Spinal cord (tissue), 10 donors: ENCODE data around the gene GSTT2B. TPM values are rescaled to one million over a fixed set of nuclear protein-coding genes. Genes with fewer than 3 reads are reported as not detected.
"Not testable (repeated sequence)": the region's sequence is repeated elsewhere in the genome, so short reads cannot be mapped to it uniquely, and the experiment has no call there.

Experiments used
- DNase-seq, 6 donors: peaks; one replicate each; pipeline versions ENCODE4 v3.0.0 to v3.0.0-alpha.2; 2013 to 2015; ENCODE audit warnings: low spot score in 6 of 6, low read depth in 4 of 6
- H3K27ac ChIP-seq: one replicate; pipeline ENCODE4 v1.5.1; 2013; ENCODE audit warnings: low read depth, low read length, control low read depth
- H3K27me3 ChIP-seq: one replicate; pipeline ENCODE4 v1.6.1; 2013; ENCODE audit warnings: low read length; ENCODE audit not compliant: control insufficient read depth, insufficient read depth
- H3K36me3 ChIP-seq: one replicate; pipeline ENCODE4 v1.6.1; 2013; ENCODE audit warnings: low read length; ENCODE audit not compliant: control insufficient read depth, insufficient read depth
- H3K4me1 ChIP-seq: one replicate; pipeline ENCODE4 v1.6.1; 2013; ENCODE audit warnings: low read length; ENCODE audit not compliant: control insufficient read depth, insufficient read depth
- H3K4me3 ChIP-seq: one replicate; pipeline ENCODE4 v1.5.1; 2013; ENCODE audit warnings: low read depth, low read length, control low read depth
- H3K9me3 ChIP-seq: one replicate; pipeline ENCODE4 v1.6.1; 2013; ENCODE audit warnings: low read length; ENCODE audit not compliant: control insufficient read depth, insufficient read depth
- WGBS: methylation state at CpG from one replicate; pipeline ENCODE4 v1.1.5; 2013; ENCODE audit warnings: missing lambda C conversion rate; ENCODE audit not compliant: insufficient coverage; 5-methylcytosine and 5-hydroxymethylcytosine counted together
- polyA plus RNA-seq, 2 donors: library from polyadenylated mRNA; unstranded; fragments of 120-200 nt; gene quantifications; one replicate each; pipeline ENCODE4 v1.2.1, GENCODE V29; 2013; ENCODE audit not compliant: insufficient read length in 2 of 2
- total RNA-seq, 2 donors: library from RNA; depleted of rRNA in 1 of 2; stranded (reverse); fragments of 120-200 nt in 1 of 2; fragments of >200 nt in 1 of 2; gene quantifications; one replicate each; pipeline versions ENCODE4 v1.2.3 to v1.2.4, GENCODE V29; 2013 to 2014
- donor health status: healthy.

GSTT2B gene
- total and polyA plus RNA-seq, 4 donors, result 1.1 to 10.2 (median 7.0) TPM

DNA sequence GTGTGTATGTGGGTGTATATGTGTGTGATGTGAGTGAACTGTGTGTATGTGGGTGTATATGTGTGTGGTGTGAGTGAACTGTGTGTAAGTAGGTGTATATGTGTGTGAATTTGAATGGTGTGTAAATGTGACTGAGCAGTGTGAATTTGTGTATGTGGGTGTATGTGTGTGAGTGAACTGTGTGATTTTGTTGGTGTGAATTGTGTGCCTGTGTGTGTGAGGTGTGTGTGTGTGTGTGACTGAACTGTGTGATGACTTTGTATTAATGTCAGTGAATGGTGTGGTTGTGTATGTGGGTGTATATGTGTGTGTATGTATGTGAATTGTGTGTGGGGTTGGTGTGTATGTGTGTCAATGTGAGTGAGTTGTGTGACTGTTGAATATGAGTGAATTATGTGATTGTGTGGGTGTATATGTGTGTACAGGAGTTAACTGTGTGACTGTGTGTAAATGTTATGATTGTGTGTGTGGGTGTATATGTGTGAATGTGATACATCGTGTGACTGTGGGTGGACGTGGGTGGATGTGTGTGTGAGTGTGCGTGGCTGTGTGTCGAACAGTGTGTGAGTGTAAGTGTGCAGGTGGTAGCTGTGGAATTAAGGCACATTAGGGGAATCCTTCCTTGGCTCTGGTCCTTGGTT, 25.7 kb upstream of the GSTT2B start:
- not testable (repeated sequence) for H3K9me3 ChIP-seq, H3K4me1 ChIP-seq
- WGBS, result no CpG with 5 or more reads among the region's 4 CpGs

DNA sequence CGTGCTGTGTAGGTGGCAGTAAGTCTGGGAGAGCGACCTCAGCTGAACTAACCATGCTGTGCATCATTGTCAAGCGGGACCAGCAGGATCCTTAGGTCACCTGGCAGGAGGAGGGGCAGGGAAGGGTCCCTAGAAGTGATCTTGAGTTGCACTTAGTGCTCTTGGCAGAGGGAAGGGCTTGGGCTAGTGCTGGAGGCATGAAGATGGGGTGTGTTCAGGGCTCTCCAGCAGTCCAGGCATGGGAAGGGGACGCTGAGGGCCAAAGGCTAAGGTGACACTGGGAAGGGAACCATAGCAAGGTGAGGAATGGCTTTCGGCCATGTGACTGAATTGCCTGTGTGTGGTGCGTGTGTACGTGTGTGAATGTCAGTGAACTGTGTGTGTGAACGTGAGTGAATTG, 25.1 kb upstream of the GSTT2B start:
- not testable (repeated sequence) for DNase-seq, H3K4me1 ChIP-seq, H3K27me3 ChIP-seq, H3K27ac ChIP-seq, H3K4me3 ChIP-seq, H3K9me3 ChIP-seq, H3K36me3 ChIP-seq
- WGBS, result no CpG with 5 or more reads among the region's 8 CpGs

More for the DNA sequence above, 25.7 kb upstream of the GSTT2B start:
- H3K36me3 ChIP-seq, DNase-seq, H3K4me3 ChIP-seq, H3K27me3 ChIP-seq, H3K27ac ChIP-seq: not testable (repeated sequence)

DNA sequence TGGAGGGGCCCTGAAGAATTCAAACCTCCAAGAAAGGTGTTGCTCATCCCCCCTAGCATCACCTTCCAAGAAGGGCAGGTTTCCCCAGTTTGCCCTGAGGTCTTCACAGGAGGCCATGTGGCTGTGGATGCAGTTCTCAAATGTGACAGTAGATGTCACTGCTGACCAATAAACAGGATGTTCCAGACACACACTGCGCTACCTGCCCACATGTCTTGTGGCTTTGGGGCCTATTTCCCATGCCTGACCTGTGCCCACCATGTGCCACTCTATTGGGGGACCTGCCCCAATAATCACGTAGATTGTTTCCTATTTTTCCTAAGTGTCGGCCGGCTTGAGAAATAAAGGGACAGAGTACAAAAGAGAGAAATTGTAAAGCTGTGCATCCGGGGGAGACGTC, 23.4 kb upstream of the GSTT2B start:
- H3K27ac ChIP-seq, result no peak overlapping the region
- DNase-seq, result peak in 1 of 6 donors; percentile 49
- no peaks in the 10 kb centered on the region for H3K9me3 ChIP-seq
- no peaks in the 10 kb centered on the region for H3K4me1 ChIP-seq
- WGBS, result no CpG with 5 or more reads among the region's 6 CpGs
- H3K4me3 ChIP-seq, result no peak overlapping the region
- no peaks in the 10 kb centered on the region for H3K36me3 ChIP-seq
- no peaks in the 10 kb centered on the region for H3K27me3 ChIP-seq

DNA sequence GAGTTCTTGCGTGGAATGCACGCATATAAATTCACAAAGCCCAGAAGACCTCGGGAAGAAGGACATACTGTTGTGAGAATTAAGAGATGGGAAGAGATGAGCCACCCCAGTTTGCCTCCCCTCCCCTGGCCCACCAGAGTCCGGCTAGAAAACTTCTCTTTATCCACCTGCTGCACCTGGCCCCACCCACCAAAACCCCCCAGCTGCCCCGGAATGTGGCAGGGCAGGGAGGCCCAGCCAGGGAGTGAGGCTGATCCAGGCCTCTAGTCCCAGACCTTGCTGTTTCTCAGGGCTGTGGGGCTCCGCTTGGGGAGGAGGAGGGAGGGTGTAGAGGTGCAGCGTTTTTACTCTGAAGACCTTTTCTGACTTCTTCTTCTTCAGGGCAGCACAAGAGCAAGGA, 19.6 kb upstream of the GSTT2B start:
- not testable (repeated sequence) for H3K27ac ChIP-seq, H3K4me3 ChIP-seq, H3K27me3 ChIP-seq, H3K4me1 ChIP-seq, H3K36me3 ChIP-seq, H3K9me3 ChIP-seq, DNase-seq
- no CpG with 5 or more reads among the region's 7 CpGs for WGBS

DNA sequence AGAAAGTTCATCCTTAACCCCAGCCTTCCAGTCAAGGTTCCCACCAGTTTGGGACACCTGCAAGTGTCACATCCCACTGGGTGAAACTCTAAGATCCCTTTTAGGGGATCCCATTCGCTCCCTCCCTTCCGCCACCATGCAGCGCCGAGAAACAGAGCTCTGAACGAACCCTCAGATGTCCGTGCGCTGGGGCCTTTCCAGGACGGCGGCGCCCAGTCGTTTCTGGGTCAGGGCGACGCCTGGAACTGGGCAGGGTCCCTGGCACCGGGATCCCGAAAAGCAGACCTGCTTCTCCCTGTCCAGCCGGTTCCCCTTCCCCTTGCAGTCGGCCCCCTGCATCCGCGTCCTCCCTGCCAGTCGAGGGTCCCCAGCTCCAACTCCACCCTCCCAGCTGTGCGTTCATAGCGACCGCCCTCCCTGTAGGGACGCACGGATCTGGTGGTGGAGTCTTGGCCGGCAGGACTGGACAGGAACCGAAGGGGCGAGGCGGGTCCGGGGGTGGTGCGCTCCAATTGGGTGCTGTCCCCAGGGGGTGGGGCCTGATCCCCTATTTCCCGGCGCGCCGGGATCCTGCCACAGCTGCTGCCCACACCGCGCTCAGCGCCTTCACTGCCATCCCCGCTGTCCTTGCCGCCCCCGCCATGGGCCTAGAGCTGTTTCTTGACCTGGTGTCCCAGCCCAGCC, 18.7 kb upstream of the GSTT2B start, which contains the start of gene GSTT2:
Gene GSTT2 (plus strand): TSS at position 578 of the 684 bp plus-strand sequence.
- not testable (repeated sequence) for H3K4me1 ChIP-seq, H3K4me3 ChIP-seq, H3K36me3 ChIP-seq, H3K9me3 ChIP-seq, H3K27me3 ChIP-seq, H3K27ac ChIP-seq, DNase-seq
- WGBS, result no CpG with 5 or more reads among the region's 41 CpGs

DNA sequence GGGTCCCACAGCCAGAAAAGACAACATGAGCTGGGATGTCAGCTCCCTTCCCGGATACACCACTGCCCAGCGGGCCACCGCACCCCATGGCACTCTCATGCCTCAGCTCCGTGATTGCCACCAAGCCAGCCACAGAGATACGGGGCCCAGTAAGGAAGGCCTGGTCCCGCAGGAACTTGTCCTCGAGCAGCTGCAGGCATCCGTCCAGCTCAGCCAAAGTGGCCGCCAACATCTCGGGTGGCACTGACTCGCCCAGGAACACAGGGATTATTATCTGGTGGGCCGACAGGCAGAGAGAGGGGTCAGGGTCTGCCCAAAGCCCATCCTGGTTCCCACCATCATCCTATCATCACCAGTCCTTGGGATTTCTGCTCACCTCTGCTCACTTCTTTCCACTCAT, 16.3 kb upstream of the GSTT2B start:
- H3K9me3 ChIP-seq, H3K4me1 ChIP-seq, H3K27me3 ChIP-seq, H3K27ac ChIP-seq, H3K4me3 ChIP-seq, H3K36me3 ChIP-seq, DNase-seq: not testable (repeated sequence)
- no CpG with 5 or more reads among the region's 12 CpGs for WGBS

DNA sequence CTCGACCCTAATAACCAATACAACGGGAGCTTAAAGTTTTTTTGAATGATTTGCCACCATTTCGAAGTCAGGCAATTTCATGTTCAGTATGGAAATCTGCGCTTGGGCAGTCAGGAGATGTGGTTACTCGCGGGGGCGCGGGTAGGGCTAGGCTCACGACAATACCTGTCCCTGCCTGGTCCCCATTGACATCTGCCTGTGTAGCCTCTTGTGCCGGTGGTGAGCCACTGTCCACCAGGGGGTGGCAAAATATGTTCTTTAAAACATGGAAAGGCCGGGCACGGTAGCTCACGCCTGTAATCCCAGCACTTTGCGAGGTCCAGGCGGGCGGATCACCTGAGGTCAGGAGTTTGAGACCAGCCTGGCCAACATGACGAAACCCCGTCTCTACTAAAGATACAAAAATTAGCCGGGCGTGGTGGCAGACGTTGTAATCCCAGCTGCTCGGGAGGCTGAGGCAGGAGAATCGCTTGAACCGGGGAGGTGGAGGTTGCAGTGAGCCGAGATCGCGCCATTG, 13.9 kb upstream of the GSTT2B start:
- not testable (repeated sequence) for H3K27ac ChIP-seq, H3K4me3 ChIP-seq, H3K4me1 ChIP-seq, H3K9me3 ChIP-seq, H3K27me3 ChIP-seq, DNase-seq
- peaks cover 21% of the 10 kb centered on the region for H3K36me3 ChIP-seq
- WGBS, result no CpG with 5 or more reads among the region's 27 CpGs

DNA sequence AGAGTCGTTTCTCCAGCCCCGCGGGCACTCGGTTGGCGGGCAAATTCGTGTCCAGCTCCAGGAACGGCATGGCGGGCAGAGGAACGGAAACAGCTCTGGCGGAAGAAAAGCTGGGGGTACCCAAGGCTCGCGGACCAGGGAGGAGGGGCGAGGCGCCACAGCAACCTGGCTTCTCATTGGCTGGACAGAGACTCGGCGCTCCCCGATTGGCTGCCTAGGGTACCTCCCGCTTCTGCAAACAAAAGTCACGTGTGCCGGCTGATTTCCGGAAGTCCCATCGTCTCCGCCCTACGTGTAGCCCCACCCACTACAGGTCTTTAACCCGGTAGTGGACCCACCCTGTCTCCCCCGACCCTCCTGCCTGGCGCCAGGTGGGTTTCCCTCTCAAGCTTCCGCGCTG, 13.3 kb upstream of the GSTT2B start, which contains the start of gene DDT:
Gene DDT (minus strand): TSS at position 97 of the 400 bp plus-strand sequence. CDS start 27 bp downstream, at position 70.
- not testable (repeated sequence) for H3K4me1 ChIP-seq, H3K9me3 ChIP-seq, H3K4me3 ChIP-seq, H3K27me3 ChIP-seq, DNase-seq, H3K27ac ChIP-seq
- peaks cover 26% of the 10 kb centered on the region for H3K36me3 ChIP-seq
- WGBS, result no CpG with 5 or more reads among the region's 29 CpGs

DNA sequence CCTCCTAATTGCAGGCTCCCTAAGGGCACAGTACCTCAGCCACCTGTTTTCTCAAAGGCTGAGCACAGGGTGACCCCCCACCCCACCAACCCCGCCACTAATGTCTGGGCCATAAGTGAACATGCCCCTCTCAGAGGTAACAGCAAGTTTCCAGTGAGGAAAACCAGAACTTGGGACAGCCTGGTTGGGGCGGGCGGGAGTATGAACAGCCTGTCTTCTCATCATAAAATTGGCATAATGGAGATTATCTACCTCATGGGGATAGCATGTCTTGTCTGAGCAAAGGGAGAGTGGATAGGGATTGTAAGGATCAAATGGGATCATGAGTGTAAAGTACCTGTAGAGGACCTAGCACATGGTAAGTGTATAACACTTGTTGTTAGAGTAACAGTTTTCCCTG, 10.9 kb upstream of the GSTT2B start:
- peaks cover 29% of the 10 kb centered on the region for H3K36me3 ChIP-seq
- WGBS, result 100% methylated on average over 1 of the region's 3 CpGs

More for the DNA sequence above, 10.9 kb upstream of the GSTT2B start:
- H3K9me3 ChIP-seq, H3K4me1 ChIP-seq, H3K27me3 ChIP-seq, H3K4me3 ChIP-seq, H3K27ac ChIP-seq, DNase-seq: not testable (repeated sequence)
